Erythroblast (primary cell): ENCODE data around the gene WDR88.

ENCODE experiments used
- DNase-seq, 2 experiments: peaks; one replicate each; lab custom pipeline; 2025; lab: John Stamatoyannopoulos, UW
- GATA1 ChIP-seq: IDR thresholded peaks from 2 replicates; pipeline ENCODE4 v1.6.1; 2011; ENCODE audit warnings: low read depth, mild to moderate bottlenecking, control low read depth, low read length, moderate library complexity
- POLR2A ChIP-seq: IDR thresholded peaks from 2 replicates; pipeline ENCODE4 v1.6.1; 2011; ENCODE audit warnings: mild to moderate bottlenecking, low read length

The WDR88 gene

DNA sequence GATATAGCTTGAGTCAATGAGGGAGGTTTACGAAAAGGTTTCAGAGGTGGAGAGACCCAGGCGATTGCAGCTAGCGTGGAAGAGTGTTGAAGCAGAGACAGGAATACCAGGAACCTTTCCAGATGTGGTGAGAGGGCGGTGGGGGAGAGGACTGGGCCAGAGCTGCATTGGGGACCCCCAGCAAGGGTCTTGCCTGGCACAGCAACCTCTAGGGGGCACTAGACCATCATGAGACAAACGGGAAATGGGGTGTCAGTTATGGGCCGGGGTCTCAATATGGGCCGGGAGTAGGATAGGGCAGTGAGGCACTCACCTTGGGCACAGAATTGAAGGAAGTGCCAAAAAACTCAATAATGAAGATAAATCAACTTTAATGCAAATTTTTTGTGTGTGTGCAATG, 60.1 kb downstream of the WDR88 start:
- no peak for DNase-seq
- no peak for TF ChIP-seq POLR2A
- TF ChIP-seq GATA1 = no peak

- no peak for DNase-seq
- TF ChIP-seq POLR2A (no peak), GATA1 (no peak)
Measured at GRCh38 chr19:33193269-33193864, 61.5 kb downstream of the WDR88 start.

DNA sequence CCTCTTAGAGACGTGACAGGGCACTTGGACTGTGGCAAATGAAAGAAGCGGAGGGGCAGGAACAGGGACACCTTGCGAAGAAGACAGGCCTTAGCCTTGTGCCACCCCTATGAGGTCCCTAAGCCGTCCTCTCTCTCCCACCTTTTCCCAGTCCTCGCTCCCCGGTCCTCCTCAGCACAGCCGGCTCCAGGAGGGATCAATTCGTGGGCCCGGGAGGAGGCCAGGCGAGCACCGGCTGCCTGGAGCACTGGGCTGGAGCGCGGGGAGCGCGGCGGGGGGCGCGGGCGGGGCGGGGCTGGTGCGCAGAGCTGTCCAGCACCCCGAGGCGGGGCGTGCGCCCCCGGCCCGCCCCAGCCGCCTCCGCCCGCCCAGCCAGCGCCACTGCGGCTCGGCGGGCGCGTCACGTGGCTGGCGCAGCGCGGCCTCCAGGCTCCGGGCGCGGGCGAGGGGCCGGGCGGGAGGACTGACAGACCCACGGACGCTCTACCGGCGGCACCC, 62.0 kb downstream of the WDR88 start, which contains the start of gene LRP3:
Gene LRP3 (plus strand): TSS at position 466 of the 498 bp plus-strand sequence. CDS start 456 bp downstream, outside the sequence.
- no peak for DNase-seq
- no peak for TF ChIP-seq GATA1
- TF ChIP-seq POLR2A = no peak

- no peak for DNase-seq
Measured at GRCh38 chr19:33194532-33194885, 62.6 kb downstream of the WDR88 start.

DNA sequence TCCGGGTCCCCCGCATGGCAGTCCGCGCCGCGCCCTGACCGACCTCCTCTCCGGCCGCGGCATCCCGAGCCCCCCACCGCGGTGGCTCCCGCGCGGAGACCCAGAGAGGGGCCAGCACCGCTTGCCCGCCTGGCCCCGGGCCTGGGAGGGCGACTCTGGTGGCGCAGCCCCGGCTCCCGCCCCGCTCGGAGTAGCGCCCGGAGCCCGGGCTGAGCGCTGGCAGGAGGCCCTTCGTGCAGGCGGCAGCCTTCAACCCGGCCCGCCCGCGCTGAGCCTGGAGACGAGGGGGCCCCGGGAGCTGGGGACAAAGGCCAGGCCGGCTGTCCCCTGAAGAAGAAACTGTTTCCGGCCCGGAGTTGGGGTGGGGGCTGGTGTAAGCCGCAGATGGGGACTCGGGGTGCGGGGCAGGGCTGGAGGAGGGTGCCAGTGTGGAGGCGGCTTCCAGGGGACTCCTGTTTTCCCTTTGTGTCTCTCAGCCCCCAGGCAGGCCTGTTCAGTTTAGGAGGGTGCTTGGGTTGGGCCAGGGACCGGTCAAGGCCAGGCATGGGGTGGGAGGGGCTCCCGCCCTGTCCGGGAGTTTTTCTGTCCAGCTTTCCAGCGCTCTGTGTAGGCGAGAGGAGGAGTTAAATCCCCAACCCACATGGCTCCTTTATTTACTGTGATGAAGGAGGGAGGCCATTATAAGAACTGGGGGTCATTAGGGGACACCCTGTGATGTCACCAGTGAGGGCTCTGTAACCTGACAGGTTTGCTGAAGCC, 63.2 kb downstream of the WDR88 start:
- no peak for DNase-seq
- TF ChIP-seq GATA1 (no peak), POLR2A (no peak)

More at GRCh38 chr19:33194532-33194885, 62.6 kb downstream of the WDR88 start:
- TF ChIP-seq GATA1 (no peak), POLR2A (no peak)

DNA sequence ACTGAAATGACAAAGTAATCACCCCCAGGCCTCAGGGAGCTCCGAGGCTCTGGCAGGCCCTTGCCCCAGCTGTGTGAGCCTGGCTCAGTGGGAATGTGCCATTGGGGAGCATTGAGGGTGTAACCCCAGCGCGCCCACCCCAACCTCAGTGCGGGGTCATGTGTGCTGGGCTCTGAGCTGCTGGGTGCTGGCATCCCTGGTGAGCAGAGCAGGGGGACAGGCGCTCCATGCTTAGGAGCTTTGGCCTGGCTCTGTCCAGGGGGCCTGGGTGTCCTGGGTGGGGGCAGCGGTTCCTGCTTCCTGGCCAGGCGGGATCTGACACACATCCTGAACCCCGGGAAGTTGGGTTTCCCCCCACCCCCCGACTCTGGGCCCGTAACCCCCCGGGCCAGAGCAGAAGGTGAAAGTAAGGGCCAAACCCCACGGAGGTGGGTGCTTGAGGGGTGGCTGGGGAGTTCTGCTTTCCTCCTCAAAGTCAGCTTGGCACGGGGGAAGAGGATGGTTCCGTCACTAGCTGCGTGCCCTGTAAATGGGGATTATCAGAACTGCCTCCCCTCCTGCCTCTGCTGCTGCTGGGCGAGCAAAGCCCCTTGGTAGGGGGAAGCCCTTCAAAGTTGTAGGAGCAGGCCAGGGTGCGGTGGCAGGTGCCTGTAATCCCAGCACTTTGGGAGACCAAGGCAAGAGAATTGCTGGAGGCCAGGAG, 63.9 kb downstream of the WDR88 start:
- TF ChIP-seq GATA1 (no peak), POLR2A (no peak)
- no peak for DNase-seq

DNA sequence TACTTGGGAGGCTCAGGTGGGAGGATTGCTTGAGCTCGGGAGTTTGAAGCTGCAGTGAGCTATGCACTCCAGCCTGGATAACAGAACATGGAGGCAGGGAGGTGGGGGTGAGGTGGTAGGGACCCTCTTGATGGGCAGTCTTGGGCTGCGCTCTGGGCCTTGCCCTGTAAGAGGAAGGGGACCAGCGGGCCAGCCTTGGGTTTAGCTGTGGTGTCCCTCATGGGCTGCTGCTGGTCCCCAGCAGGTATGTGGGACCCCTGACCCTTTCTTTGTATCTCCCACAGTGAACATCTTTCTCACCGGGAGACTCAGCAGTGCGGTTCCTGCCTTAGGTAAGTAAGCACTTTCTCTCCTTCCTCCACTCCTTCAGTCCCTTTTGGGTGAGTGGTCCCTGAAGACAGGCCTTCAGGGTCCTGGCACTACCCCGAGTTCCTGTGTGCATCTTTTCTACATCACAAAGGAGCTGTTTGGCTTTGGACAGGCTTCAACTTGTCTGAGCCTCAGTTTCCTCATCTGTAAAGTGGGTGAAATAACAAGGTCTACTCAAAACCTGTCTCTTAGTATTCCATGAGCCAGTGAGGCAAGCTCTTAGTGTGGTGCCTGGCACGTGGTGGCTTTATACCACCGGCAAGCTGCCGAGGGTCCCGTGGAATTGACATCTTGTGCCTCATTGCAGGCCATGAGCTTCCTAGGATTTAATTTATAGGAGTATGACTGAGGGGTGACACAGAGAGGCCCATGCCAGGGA, 64.7 kb downstream of the WDR88 start:
- no peak for TF ChIP-seq GATA1
- TF ChIP-seq POLR2A = no peak
- no peak for DNase-seq

- DNase-seq = no peak
- TF ChIP-seq GATA1 (no peak), POLR2A (no peak)
Measured at GRCh38 chr19:33197591-33198000, 65.7 kb downstream of the WDR88 start.

GRCh38 chr19:33198169-33198568, 66.3 kb downstream of the WDR88 start:
- TF ChIP-seq GATA1 = no peak
- no peak for TF ChIP-seq POLR2A
- DNase-seq = no peak

GRCh38 chr19:33199441-33200265, 67.7 kb downstream of the WDR88 start:
- DNase-seq = no peak
- TF ChIP-seq GATA1 = no peak
- TF ChIP-seq POLR2A = no peak

GRCh38 chr19:33201473-33201872, 69.6 kb downstream of the WDR88 start:
- no peak for TF ChIP-seq GATA1
- no peak for TF ChIP-seq POLR2A
- no peak for DNase-seq

GRCh38 chr19:33201886-33202545, 70.1 kb downstream of the WDR88 start:
- no peak for DNase-seq
- TF ChIP-seq POLR2A (no peak), GATA1 (no peak)
